ENCODE data around the gene GPR152.

The GPR152 gene

GRCh38 chr11:67457453-67457852 lies 4.9 kb upstream of the GPR152 start:
- TF ChIP-seq SIN3A (IDR thresholded peaks at IDR 0.05; ENCODE audit: borderline replicate concordance, insufficient read depth, low read length) = no peak
- TF ChIP-seq FOXP2 (optimal IDR thresholded peaks at IDR 0.05; ENCODE audit: borderline replicate concordance, extremely low read depth, extremely low read length, insufficient read depth) = no peak

- no peak for TF ChIP-seq SIN3A (IDR thresholded peaks at IDR 0.05; ENCODE audit: borderline replicate concordance, insufficient read depth, low read length)
- no peak for TF ChIP-seq TAF1 (IDR thresholded peaks at IDR 0.05; ENCODE audit: borderline replicate concordance, insufficient read depth, low read length)
- no peak for TF ChIP-seq FOXP2 (optimal IDR thresholded peaks at IDR 0.05; ENCODE audit: borderline replicate concordance, extremely low read depth, extremely low read length, insufficient read depth)
- no peak for TF ChIP-seq POLR2AphosphoS5 (IDR thresholded peaks at IDR 0.05; ENCODE audit: low read depth, low read length)
- no peak for TF ChIP-seq REST (IDR thresholded peaks at IDR 0.05; ENCODE audit: insufficient read depth in 1 of 2, low read depth in 2 of 2, low read length in 2 of 2)
Observed at GRCh38 chr11:67456068-67456705, 3.7 kb upstream of the GPR152 start.

GRCh38 chr11:67455054-67455453 lies 2.5 kb upstream of the GPR152 start, which contains the start of gene CABP4:
TSS of gene CABP4 (plus strand) at chr11:67455354. CDS start at chr11:67455424, 70 bp downstream.
- TF ChIP-seq FOXP2 (optimal IDR thresholded peaks at IDR 0.05; ENCODE audit: borderline replicate concordance, extremely low read depth, extremely low read length, insufficient read depth) (no peak), TAF1 (IDR thresholded peaks at IDR 0.05; ENCODE audit: borderline replicate concordance, insufficient read depth, low read length) (no peak), SIN3A (IDR thresholded peaks at IDR 0.05; ENCODE audit: borderline replicate concordance, insufficient read depth, low read length) (no peak), REST (IDR thresholded peaks at IDR 0.05; ENCODE audit: insufficient read depth in 1 of 2, low read depth in 2 of 2, low read length in 2 of 2) (no peak), POLR2AphosphoS5 (IDR thresholded peaks at IDR 0.05; ENCODE audit: low read depth, low read length) (no peak)

- TF ChIP-seq REST (IDR thresholded peaks at IDR 0.05; ENCODE audit: insufficient read depth in 1 of 2, low read depth in 2 of 2, low read length in 2 of 2) = no peak
- TF ChIP-seq FOXP2 (optimal IDR thresholded peaks at IDR 0.05; ENCODE audit: borderline replicate concordance, extremely low read depth, extremely low read length, insufficient read depth) = no peak
- no peak for TF ChIP-seq POLR2AphosphoS5 (IDR thresholded peaks at IDR 0.05; ENCODE audit: low read depth, low read length)
- TF ChIP-seq SIN3A (IDR thresholded peaks at IDR 0.05; ENCODE audit: borderline replicate concordance, insufficient read depth, low read length) = no peak
- no peak for TF ChIP-seq TAF1 (IDR thresholded peaks at IDR 0.05; ENCODE audit: borderline replicate concordance, insufficient read depth, low read length)
Observed at GRCh38 chr11:67453816-67454732, 1.5 kb upstream of the GPR152 start.

- TF ChIP-seq REST (IDR thresholded peaks at IDR 0.05; ENCODE audit: insufficient read depth in 1 of 2, low read depth in 2 of 2, low read length in 2 of 2) (no peak), FOXP2 (optimal IDR thresholded peaks at IDR 0.05; ENCODE audit: borderline replicate concordance, extremely low read depth, extremely low read length, insufficient read depth) (no peak), POLR2AphosphoS5 (IDR thresholded peaks at IDR 0.05; ENCODE audit: low read depth, low read length) (no peak)
Observed at GRCh38 chr11:67451658-67451976, 912 bp downstream of the GPR152 start.

All from PFSK-1 (cell line).